WTC11 (cell line): ENCODE measurements around the gene GSTO1. TPM values are rescaled to one million over a fixed set of nuclear protein-coding genes. Genes with fewer than 3 reads are reported as not detected.

Experiments
- ATAC-seq: fragments of 200-7000 bp; cut with Tn5 transposase; 2 replicates; pipeline ENCODE4 v1.10.0; 2021; ENCODE audit warnings: mild to moderate bottlenecking, moderate library complexity
- CTCF ChIA-PET: fragments of 300-600 bp; sonication (Branson Sonifier 250); formaldehyde crosslinking; loops from one replicate; lab custom pipeline; 2021; ENCODE audit warnings: antibody characterized with exemption; lab: Charles Lee
- POLR2A ChIA-PET: fragments of 350-600 bp; sonication (Branson Sonifier 250); formaldehyde crosslinking; loops from one replicate; lab custom pipeline; 2021; ENCODE audit warnings: antibody characterized with exemption; lab: Charles Lee
- DNase-seq: peaks from one replicate; pipeline ENCODE4 v3.0.0; 2021; ENCODE audit warnings: low spot score
- H3K27ac Mint-ChIP-seq: 2 replicates; pipeline ENCODE4 v1.8.0; 2021; ENCODE audit warnings: mixed read lengths
- H3K27me3 Mint-ChIP-seq: 2 replicates; pipeline ENCODE4 v1.8.0; 2021; ENCODE audit warnings: low read depth, mild to moderate bottlenecking, moderate library complexity, mixed read lengths
- H3K36me3 Mint-ChIP-seq: 2 replicates; pipeline ENCODE4 v1.8.0; 2021; ENCODE audit warnings: mixed read lengths
- H3K4me1 Mint-ChIP-seq: 2 replicates; pipeline ENCODE4 v1.8.0; 2022; ENCODE audit warnings: mixed read lengths
- H3K4me3 Mint-ChIP-seq: 2 replicates; pipeline ENCODE4 v1.8.0; 2021; ENCODE audit warnings: mild to moderate bottlenecking, moderate library complexity, mixed read lengths
- H3K9me3 Mint-ChIP-seq: 2 replicates; pipeline ENCODE4 v1.8.0; 2021; ENCODE audit warnings: mixed read lengths
- ATF1 ChIP-seq: sonication (generic); formaldehyde crosslinking; IDR thresholded peaks from 2 replicates; pipeline ENCODE4 v1.8.1; 2023; ENCODE audit warnings: mild to moderate bottlenecking, moderate library complexity, missing genetic modification reagents
- CREM ChIP-seq: sonication (generic); formaldehyde crosslinking; IDR thresholded peaks from 2 replicates; pipeline ENCODE4 v1.8.1; 2022; ENCODE audit warnings: mild to moderate bottlenecking, missing genetic modification reagents, moderate library complexity
- HMGA2 ChIP-seq: fragments of 250-450 bp; sonication (Bioruptor Pico); IDR thresholded peaks from 2 replicates; pipeline ENCODE4 v1.4.0; 2021; ENCODE audit warnings: mild to moderate bottlenecking, moderate library complexity
- MYBL2 ChIP-seq: sonication (generic); formaldehyde crosslinking; IDR thresholded peaks from 2 replicates; pipeline ENCODE4 v1.8.1; 2023; ENCODE audit warnings: mild to moderate bottlenecking, moderate library complexity, missing genetic modification reagents
- NR2C2 ChIP-seq: sonication (generic); formaldehyde crosslinking; IDR thresholded peaks from 2 replicates; pipeline ENCODE4 v1.8.0; 2022; ENCODE audit warnings: mild to moderate bottlenecking, missing genetic modification reagents
- PRRX2 ChIP-seq: fragments of 250-450 bp; sonication (Bioruptor Pico); IDR thresholded peaks from 2 replicates; pipeline ENCODE4 v1.8.0; 2021; ENCODE audit warnings: mild to moderate bottlenecking
- ZNF263 ChIP-seq: sonication (generic); formaldehyde crosslinking; IDR thresholded peaks from 2 replicates; pipeline ENCODE4 v1.8.1; 2022; ENCODE audit warnings: low read depth, mild to moderate bottlenecking, moderate library complexity, missing genetic modification reagents
- ZNF416 ChIP-seq: fragments of 250-450 bp; sonication (Bioruptor Pico); IDR thresholded peaks from 2 replicates; pipeline ENCODE4 v1.9.0; 2021; ENCODE audit warnings: mild to moderate bottlenecking, inconsistent platforms
- ZNF671 ChIP-seq: fragments of 250-450 bp; sonication (Bioruptor Pico); IDR thresholded peaks from 2 replicates; pipeline ENCODE4 v1.8.0; 2021; ENCODE audit warnings: mild to moderate bottlenecking
- total RNA-seq: library from RNA; stranded (reverse); gene quantifications from 3 replicates; pipeline ENCODE4 v1.2.3, GENCODE V29; 2021
- TF ChIP-seq, protein P1 (sequence below): sonication (generic); formaldehyde crosslinking; IDR thresholded peaks from 2 replicates; pipeline ENCODE4 v1.8.0; 2023; ENCODE audit warnings: missing genetic modification reagents, mild to moderate bottlenecking, borderline replicate concordance
- TF ChIP-seq, protein P2 (sequence below): sonication (generic); formaldehyde crosslinking; IDR thresholded peaks from 2 replicates; pipeline ENCODE4 v1.8.1; 2023; ENCODE audit warnings: mild to moderate bottlenecking, missing genetic modification reagents, moderate library complexity
- TF ChIP-seq, protein P3 (sequence below): fragments of 250-450 bp; sonication (Bioruptor Pico); IDR thresholded peaks from 2 replicates; pipeline ENCODE4 v1.8.0; 2021; ENCODE audit warnings: mild to moderate bottlenecking
- TF ChIP-seq, protein P4 (sequence below): sonication (generic); formaldehyde crosslinking; IDR thresholded peaks from 2 replicates; pipeline ENCODE4 v1.8.0; 2023; ENCODE audit warnings: missing genetic modification reagents
- TF ChIP-seq, protein P5 (sequence below): sonication (generic); formaldehyde crosslinking; IDR thresholded peaks from 2 replicates; pipeline ENCODE4 v1.8.0; 2022; ENCODE audit warnings: mild to moderate bottlenecking, missing genetic modification reagents
- TF ChIP-seq, protein P6 (sequence below): fragments of 250-450 bp; sonication (Bioruptor Pico); IDR thresholded peaks from 2 replicates; pipeline ENCODE4 v2.1.2; 2022; ENCODE audit warnings: mild to moderate bottlenecking, moderate library complexity
- TF ChIP-seq, protein P7 (sequence below): sonication (generic); formaldehyde crosslinking; IDR thresholded peaks from 2 replicates; pipeline ENCODE4 v1.8.0; 2022; ENCODE audit warnings: mild to moderate bottlenecking, missing genetic modification reagents

Gene GSTO1
- total RNA-seq, 1 experiment from 2014 or later = 87.9 TPM

DNA sequence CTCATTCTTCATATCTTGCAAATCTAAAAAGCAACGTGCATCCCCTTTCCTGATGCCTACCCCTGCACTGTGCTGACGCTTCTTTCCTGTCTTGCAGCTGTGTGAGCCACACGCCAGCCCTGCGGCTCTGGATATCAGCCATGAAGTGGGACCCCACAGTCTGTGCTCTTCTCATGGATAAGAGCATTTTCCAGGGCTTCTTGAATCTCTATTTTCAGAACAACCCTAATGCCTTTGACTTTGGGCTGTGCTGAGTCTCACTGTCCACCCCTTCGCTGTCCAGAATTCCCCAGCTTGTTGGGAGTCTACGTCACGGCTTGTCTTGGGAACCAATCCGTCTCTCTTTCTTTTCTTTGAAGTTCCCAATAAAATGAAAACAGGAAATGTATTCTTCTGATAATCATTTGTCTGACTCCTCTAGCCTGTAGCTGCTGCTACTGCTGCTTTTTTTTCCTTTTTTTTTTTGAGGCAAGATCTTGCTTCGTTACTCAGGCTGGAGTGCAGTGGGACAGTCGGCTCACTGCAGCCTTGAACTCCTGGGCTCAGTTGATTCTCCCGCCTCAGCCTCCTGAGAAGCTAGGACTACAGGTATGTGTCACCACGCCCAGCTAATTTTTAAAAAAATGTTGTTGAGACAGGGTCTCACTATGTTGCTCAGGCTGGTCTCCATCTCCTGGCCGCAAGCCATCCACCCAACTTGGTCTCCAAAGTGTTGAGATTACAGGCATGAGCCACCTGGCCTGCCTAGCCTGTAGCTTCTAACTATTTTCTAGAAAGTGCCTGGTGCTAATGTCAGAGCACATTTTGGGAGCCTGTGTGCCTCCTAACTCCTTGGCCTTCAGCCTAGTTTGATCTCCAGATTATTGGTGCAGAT lies 44.6 kb downstream of the GSTO1 start:
- CTCF ChIA-PET = interaction anchor here (0.8 to 9.0 kb wide), 10 partner anchors 9 to 69 kb away, joined by 3 to 126 read pairs (median 4); partner anchors contain the start of genes CFAP58 and ITPRIP
- POLR2A ChIA-PET = no interaction called here
- H3K36me3 Mint-ChIP-seq = peaks cover 21% of the 10 kb centered on the region
- ATAC-seq (no peak), DNase-seq (no peak)
- H3K4me1 Mint-ChIP-seq = peaks cover 12% of the 10 kb centered on the region
- peaks cover 25% of the 10 kb centered on the region for H3K9me3 Mint-ChIP-seq
- peaks cover 3% of the 10 kb centered on the region; the same call in 1 of the 2 replicates for H3K27me3 Mint-ChIP-seq
- TF ChIP-seq MYBL2 (CRISPR knock-in tag) (no peak), ZNF416 (CRISPR knock-in tag) (no peak), HMGA2 (CRISPR knock-in tag) (no peak), ATF1 (CRISPR knock-in tag) (no peak), CREM (CRISPR knock-in tag) (no peak), ZNF263 (no peak), ZNF671 (CRISPR knock-in tag) (no peak), PRRX2 (no peak), NR2C2 (CRISPR knock-in tag) (no peak)
- TF ChIP-seq, protein P1, sequence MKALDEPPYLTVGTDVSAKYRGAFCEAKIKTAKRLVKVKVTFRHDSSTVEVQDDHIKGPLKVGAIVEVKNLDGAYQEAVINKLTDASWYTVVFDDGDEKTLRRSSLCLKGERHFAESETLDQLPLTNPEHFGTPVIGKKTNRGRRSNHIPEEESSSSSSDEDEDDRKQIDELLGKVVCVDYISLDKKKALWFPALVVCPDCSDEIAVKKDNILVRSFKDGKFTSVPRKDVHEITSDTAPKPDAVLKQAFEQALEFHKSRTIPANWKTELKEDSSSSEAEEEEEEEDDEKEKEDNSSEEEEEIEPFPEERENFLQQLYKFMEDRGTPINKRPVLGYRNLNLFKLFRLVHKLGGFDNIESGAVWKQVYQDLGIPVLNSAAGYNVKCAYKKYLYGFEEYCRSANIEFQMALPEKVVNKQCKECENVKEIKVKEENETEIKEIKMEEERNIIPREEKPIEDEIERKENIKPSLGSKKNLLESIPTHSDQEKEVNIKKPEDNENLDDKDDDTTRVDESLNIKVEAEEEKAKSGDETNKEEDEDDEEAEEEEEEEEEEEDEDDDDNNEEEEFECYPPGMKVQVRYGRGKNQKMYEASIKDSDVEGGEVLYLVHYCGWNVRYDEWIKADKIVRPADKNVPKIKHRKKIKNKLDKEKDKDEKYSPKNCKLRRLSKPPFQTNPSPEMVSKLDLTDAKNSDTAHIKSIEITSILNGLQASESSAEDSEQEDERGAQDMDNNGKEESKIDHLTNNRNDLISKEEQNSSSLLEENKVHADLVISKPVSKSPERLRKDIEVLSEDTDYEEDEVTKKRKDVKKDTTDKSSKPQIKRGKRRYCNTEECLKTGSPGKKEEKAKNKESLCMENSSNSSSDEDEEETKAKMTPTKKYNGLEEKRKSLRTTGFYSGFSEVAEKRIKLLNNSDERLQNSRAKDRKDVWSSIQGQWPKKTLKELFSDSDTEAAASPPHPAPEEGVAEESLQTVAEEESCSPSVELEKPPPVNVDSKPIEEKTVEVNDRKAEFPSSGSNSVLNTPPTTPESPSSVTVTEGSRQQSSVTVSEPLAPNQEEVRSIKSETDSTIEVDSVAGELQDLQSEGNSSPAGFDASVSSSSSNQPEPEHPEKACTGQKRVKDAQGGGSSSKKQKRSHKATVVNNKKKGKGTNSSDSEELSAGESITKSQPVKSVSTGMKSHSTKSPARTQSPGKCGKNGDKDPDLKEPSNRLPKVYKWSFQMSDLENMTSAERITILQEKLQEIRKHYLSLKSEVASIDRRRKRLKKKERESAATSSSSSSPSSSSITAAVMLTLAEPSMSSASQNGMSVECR (CRISPR knock-in tag) = no peak
- TF ChIP-seq, protein P2, sequence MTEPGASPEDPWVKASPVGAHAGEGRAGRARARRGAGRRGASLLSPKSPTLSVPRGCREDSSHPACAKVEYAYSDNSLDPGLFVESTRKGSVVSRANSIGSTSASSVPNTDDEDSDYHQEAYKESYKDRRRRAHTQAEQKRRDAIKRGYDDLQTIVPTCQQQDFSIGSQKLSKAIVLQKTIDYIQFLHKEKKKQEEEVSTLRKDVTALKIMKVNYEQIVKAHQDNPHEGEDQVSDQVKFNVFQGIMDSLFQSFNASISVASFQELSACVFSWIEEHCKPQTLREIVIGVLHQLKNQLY (CRISPR knock-in tag) = no peak
- TF ChIP-seq, protein P3, sequence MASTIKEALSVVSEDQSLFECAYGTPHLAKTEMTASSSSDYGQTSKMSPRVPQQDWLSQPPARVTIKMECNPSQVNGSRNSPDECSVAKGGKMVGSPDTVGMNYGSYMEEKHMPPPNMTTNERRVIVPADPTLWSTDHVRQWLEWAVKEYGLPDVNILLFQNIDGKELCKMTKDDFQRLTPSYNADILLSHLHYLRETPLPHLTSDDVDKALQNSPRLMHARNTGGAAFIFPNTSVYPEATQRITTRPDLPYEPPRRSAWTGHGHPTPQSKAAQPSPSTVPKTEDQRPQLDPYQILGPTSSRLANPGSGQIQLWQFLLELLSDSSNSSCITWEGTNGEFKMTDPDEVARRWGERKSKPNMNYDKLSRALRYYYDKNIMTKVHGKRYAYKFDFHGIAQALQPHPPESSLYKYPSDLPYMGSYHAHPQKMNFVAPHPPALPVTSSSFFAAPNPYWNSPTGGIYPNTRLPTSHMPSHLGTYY (CRISPR knock-in tag) = no peak
- TF ChIP-seq, protein P4, sequence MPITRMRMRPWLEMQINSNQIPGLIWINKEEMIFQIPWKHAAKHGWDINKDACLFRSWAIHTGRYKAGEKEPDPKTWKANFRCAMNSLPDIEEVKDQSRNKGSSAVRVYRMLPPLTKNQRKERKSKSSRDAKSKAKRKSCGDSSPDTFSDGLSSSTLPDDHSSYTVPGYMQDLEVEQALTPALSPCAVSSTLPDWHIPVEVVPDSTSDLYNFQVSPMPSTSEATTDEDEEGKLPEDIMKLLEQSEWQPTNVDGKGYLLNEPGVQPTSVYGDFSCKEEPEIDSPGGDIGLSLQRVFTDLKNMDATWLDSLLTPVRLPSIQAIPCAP (CRISPR knock-in tag) = no peak
- TF ChIP-seq, protein P5, sequence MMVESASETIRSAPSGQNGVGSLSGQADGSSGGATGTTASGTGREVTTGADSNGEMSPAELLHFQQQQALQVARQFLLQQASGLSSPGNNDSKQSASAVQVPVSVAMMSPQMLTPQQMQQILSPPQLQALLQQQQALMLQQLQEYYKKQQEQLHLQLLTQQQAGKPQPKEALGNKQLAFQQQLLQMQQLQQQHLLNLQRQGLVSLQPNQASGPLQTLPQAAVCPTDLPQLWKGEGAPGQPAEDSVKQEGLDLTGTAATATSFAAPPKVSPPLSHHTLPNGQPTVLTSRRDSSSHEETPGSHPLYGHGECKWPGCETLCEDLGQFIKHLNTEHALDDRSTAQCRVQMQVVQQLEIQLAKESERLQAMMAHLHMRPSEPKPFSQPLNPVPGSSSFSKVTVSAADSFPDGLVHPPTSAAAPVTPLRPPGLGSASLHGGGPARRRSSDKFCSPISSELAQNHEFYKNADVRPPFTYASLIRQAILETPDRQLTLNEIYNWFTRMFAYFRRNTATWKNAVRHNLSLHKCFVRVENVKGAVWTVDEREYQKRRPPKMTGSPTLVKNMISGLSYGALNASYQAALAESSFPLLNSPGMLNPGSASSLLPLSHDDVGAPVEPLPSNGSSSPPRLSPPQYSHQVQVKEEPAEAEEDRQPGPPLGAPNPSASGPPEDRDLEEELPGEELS = no peak
- TF ChIP-seq, protein P6, sequence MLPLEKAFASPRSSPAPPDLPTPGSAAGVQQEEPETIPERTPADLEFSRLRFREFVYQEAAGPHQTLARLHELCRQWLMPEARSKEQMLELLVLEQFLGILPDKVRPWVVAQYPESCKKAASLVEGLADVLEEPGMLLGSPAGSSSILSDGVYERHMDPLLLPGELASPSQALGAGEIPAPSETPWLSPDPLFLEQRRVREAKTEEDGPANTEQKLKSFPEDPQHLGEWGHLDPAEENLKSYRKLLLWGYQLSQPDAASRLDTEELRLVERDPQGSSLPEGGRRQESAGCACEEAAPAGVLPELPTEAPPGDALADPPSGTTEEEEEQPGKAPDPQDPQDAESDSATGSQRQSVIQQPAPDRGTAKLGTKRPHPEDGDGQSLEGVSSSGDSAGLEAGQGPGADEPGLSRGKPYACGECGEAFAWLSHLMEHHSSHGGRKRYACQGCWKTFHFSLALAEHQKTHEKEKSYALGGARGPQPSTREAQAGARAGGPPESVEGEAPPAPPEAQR = no peak
- TF ChIP-seq, protein P7, sequence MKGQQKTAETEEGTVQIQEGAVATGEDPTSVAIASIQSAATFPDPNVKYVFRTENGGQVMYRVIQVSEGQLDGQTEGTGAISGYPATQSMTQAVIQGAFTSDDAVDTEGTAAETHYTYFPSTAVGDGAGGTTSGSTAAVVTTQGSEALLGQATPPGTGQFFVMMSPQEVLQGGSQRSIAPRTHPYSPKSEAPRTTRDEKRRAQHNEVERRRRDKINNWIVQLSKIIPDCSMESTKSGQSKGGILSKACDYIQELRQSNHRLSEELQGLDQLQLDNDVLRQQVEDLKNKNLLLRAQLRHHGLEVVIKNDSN (CRISPR knock-in tag) = no peak
- no peak overlapping the region for H3K4me3 Mint-ChIP-seq
- no peak overlapping the region for H3K27ac Mint-ChIP-seq
